Mesenchymal stem cell (in vitro differentiated cells and primary cell): Measurements from ENCODE around the gene RHBDF1.

Experiments
- DNase-seq: peaks from one replicate; pipeline ENCODE4 v3.0.0-alpha.2; 2013
- H2AFZ ChIP-seq: one replicate; pipeline ENCODE4 v1.6.1; 2013; ENCODE audit warnings: low read depth, mild to moderate bottlenecking, control low read depth, inconsistent platforms, low read length, moderate library complexity
- H2AK5ac ChIP-seq: 2 replicates; pipeline ENCODE4 v1.6.1; 2013; ENCODE audit warnings: low read length, moderate library complexity, mild to moderate bottlenecking, inconsistent platforms; ENCODE audit not compliant: severe bottlenecking
- H2BK120ac ChIP-seq: one replicate; pipeline ENCODE4 v1.6.1; 2013; ENCODE audit warnings: low read depth, mild to moderate bottlenecking, inconsistent platforms, low read length, moderate library complexity
- H2BK12ac ChIP-seq, 2 experiments: one replicate each; pipeline ENCODE4 v1.6.1; 2013; ENCODE audit warnings: inconsistent platforms in 2 of 2, low read length in 2 of 2, mild to moderate bottlenecking in 2 of 2, moderate library complexity in 2 of 2, control low read depth in 1 of 2
- H2BK15ac ChIP-seq: one replicate; pipeline ENCODE4 v1.6.1; 2013; ENCODE audit warnings: mild to moderate bottlenecking, low read depth, inconsistent platforms; ENCODE audit not compliant: poor library complexity, severe bottlenecking
- H2BK5ac ChIP-seq: 2 replicates; pipeline ENCODE4 v1.6.1; 2013; ENCODE audit warnings: low read depth, mild to moderate bottlenecking, low read length, control low read depth, inconsistent platforms; ENCODE audit not compliant: poor library complexity, severe bottlenecking
- H3K14ac ChIP-seq, 2 experiments: one replicate each; pipeline ENCODE4 v1.6.1; 2013; ENCODE audit warnings: inconsistent platforms in 2 of 2, low read length in 2 of 2, control low read depth in 1 of 2, mild to moderate bottlenecking in 1 of 2, moderate library complexity in 1 of 2
- H3K18ac ChIP-seq, 2 experiments: one replicate each; pipeline ENCODE4 v1.6.1; 2013; ENCODE audit warnings: inconsistent platforms in 2 of 2, low read length in 2 of 2, control low read depth in 1 of 2, low read depth in 1 of 2, mild to moderate bottlenecking in 1 of 2
- H3K23ac ChIP-seq, 2 experiments: one replicate each; pipeline ENCODE4 v1.6.1; 2013; ENCODE audit warnings: inconsistent platforms in 2 of 2, low read length in 2 of 2, mild to moderate bottlenecking in 2 of 2, moderate library complexity in 2 of 2, control low read depth in 1 of 2
- H3K27ac ChIP-seq: 2 replicates; pipeline ENCODE4 v1.5.1; 2013; ENCODE audit warnings: mild to moderate bottlenecking, moderate library complexity, low read length, control low read depth, inconsistent platforms; ENCODE audit not compliant: poor library complexity, severe bottlenecking
- H3K27me3 ChIP-seq, 2 experiments: 2 replicates each; pipeline versions ENCODE4 v1.6.1 to v1.7.0; 2013; ENCODE audit warnings: low read length in 2 of 2, mild to moderate bottlenecking in 2 of 2, moderate library complexity in 2 of 2, control low read depth in 1 of 2, inconsistent platforms in 1 of 2; ENCODE audit not compliant: control insufficient read depth in 1 of 2, insufficient read depth in 1 of 2
- H3K36me3 ChIP-seq, 2 experiments: 2 replicates each; pipeline versions ENCODE4 v1.6.1 to v1.7.0; 2013; ENCODE audit warnings: low read length in 2 of 2, control low read depth in 1 of 2, inconsistent platforms in 1 of 2, low read depth in 1 of 2, mild to moderate bottlenecking in 1 of 2; ENCODE audit not compliant: insufficient read depth in 2 of 2, control insufficient read depth in 1 of 2
- H3K4ac ChIP-seq, 2 experiments: one replicate each; pipeline ENCODE4 v1.6.1; 2013; ENCODE audit warnings: inconsistent platforms in 2 of 2, low read length in 2 of 2, mild to moderate bottlenecking in 2 of 2, moderate library complexity in 2 of 2, control low read depth in 1 of 2, low read depth in 1 of 2
- H3K4me1 ChIP-seq: 2 replicates; pipeline ENCODE4 v1.6.1; 2013; ENCODE audit warnings: low read depth, low read length, control low read depth; ENCODE audit not compliant: control insufficient read depth, insufficient read depth
- H3K4me2 ChIP-seq: 2 replicates; pipeline ENCODE4 v1.6.1; 2013; ENCODE audit warnings: low read length, mild to moderate bottlenecking, inconsistent platforms; ENCODE audit not compliant: poor library complexity, severe bottlenecking
- H3K4me3 ChIP-seq, 2 experiments: 2 replicates each; pipeline versions ENCODE4 v1.5.1 to v1.7.0; 2013; ENCODE audit warnings: low read length in 2 of 2, mild to moderate bottlenecking in 2 of 2, control low read depth in 1 of 2, low read depth in 1 of 2; ENCODE audit not compliant: insufficient read depth in 1 of 2
- H3K79me1 ChIP-seq: replicated peaks from 2 replicates; pipeline ENCODE4 v1.6.1; 2013; ENCODE audit warnings: mild to moderate bottlenecking, control low read depth, low read length, inconsistent platforms; ENCODE audit not compliant: poor library complexity, severe bottlenecking
- H3K9ac ChIP-seq: 2 replicates; pipeline ENCODE4 v1.7.0; 2013; ENCODE audit warnings: mild to moderate bottlenecking, low read length, moderate library complexity
- H3K9me3 ChIP-seq: 2 replicates; pipeline ENCODE4 v1.7.0; 2013; ENCODE audit warnings: mild to moderate bottlenecking, low read length; ENCODE audit not compliant: control insufficient read depth
- H4K8ac ChIP-seq: one replicate; pipeline ENCODE4 v1.6.1; 2013; ENCODE audit warnings: inconsistent platforms, mild to moderate bottlenecking, low read length, moderate library complexity
- H4K91ac ChIP-seq: one replicate; pipeline ENCODE4 v1.6.1; 2013; ENCODE audit warnings: mild to moderate bottlenecking, low read length, inconsistent platforms
- WGBS: methylation state at CpG from one replicate; pipeline ENCODE4 v1.1.7; 2013; ENCODE audit warnings: mixed read lengths; 5-methylcytosine and 5-hydroxymethylcytosine counted together

The RHBDF1 gene

GRCh38 chr16:97822-98221, 25.4 kb upstream of the RHBDF1 start:
- Histone ChIP-seq H4K8ac (no peak overlapping the region), H3K4ac (no peak overlapping the region), H3K14ac (no peak overlapping the region), H3K27me3 (no peaks in the 10 kb centered on the region), H3K27ac (no peak overlapping the region), H2BK120ac (no peak overlapping the region), H4K91ac (no peak overlapping the region), H3K9me3 (no peaks in the 10 kb centered on the region), H3K4me2 (no peak overlapping the region), H2BK15ac (no peak overlapping the region), H2AFZ (no peak overlapping the region), H3K4me1 (peaks cover 40% of the 10 kb centered on the region), H2AK5ac (no peak overlapping the region), H2BK5ac (no peak overlapping the region), H2BK12ac (no peak overlapping the region), H3K18ac (no peak overlapping the region), H3K79me1 (peaks cover 13% of the 10 kb centered on the region), H3K9ac (no peak overlapping the region), H3K36me3 (peaks cover 53 to 61% of the 10 kb centered on the region in 2 experiments), H3K23ac (no peak overlapping the region), H3K4me3 (no peak overlapping the region)
- 81% methylated on average over 8 of the region's 8 CpGs for WGBS
- DNase-seq = no peak

GRCh38 chr16:96935-97381, 24.5 kb upstream of the RHBDF1 start:
- no peak overlapping the region for H3K27ac ChIP-seq
- peak; percentile 91 for DNase-seq
- no peak overlapping the region for H3K4ac ChIP-seq
- H2BK5ac ChIP-seq = no peak overlapping the region
- H4K91ac ChIP-seq = no peak overlapping the region
- H2AK5ac ChIP-seq = no peak overlapping the region
- H3K4me3 ChIP-seq = no peak overlapping the region
- no peak overlapping the region for H2BK120ac ChIP-seq
- no peak overlapping the region for H4K8ac ChIP-seq
- H3K4me1 ChIP-seq = peaks cover 44% of the 10 kb centered on the region
- no peaks in the 10 kb centered on the region for H3K9me3 ChIP-seq
- H2BK15ac ChIP-seq = no peak overlapping the region
- no peak overlapping the region for H2BK12ac ChIP-seq
- no peak overlapping the region for H3K18ac ChIP-seq
- H3K14ac ChIP-seq = no peak overlapping the region
- H3K36me3 ChIP-seq = peaks cover 62 to 64% of the 10 kb centered on the region in 2 experiments
- H3K79me1 ChIP-seq = peaks cover 13% of the 10 kb centered on the region
- 11% methylated on average over 11 of the region's 11 CpGs for WGBS
- no peak overlapping the region for H3K23ac ChIP-seq
- H2AFZ ChIP-seq = no peak overlapping the region
- no peak overlapping the region for H3K4me2 ChIP-seq
- no peaks in the 10 kb centered on the region for H3K27me3 ChIP-seq
- no peak overlapping the region for H3K9ac ChIP-seq

GRCh38 chr16:94918-95265, 22.5 kb upstream of the RHBDF1 start:
- H3K18ac ChIP-seq = no peak overlapping the region
- no peak overlapping the region for H2BK5ac ChIP-seq
- no peak overlapping the region for H3K4ac ChIP-seq
- peaks cover 64 to 72% of the 10 kb centered on the region in 2 experiments for H3K36me3 ChIP-seq
- no peak overlapping the region for H3K4me3 ChIP-seq
- no peaks in the 10 kb centered on the region for H3K9me3 ChIP-seq
- no peak overlapping the region for H3K14ac ChIP-seq
- H4K8ac ChIP-seq = no peak overlapping the region
- no peak for DNase-seq
- H3K4me2 ChIP-seq = no peak overlapping the region
- no peak overlapping the region for H4K91ac ChIP-seq
- H2AFZ ChIP-seq = no peak overlapping the region
- peak overlapping the region in 1 of 2 experiments; percentile 16 for H2BK12ac ChIP-seq
- peaks cover 50% of the 10 kb centered on the region for H3K4me1 ChIP-seq
- H3K79me1 ChIP-seq = peaks cover 18% of the 10 kb centered on the region
- H2BK15ac ChIP-seq = no peak overlapping the region
- H2BK120ac ChIP-seq = no peak overlapping the region
- 87% methylated on average over 5 of the region's 5 CpGs for WGBS
- H3K23ac ChIP-seq = no peak overlapping the region
- no peaks in the 10 kb centered on the region for H3K27me3 ChIP-seq
- H3K27ac ChIP-seq = no peak overlapping the region
- H2AK5ac ChIP-seq = no peak overlapping the region
- peak overlapping the region; percentile 43 for H3K9ac ChIP-seq

- Histone ChIP-seq H2BK120ac (no peak overlapping the region), H2AFZ (peak overlapping the region; percentile 3), H3K27me3 (no peaks in the 10 kb centered on the region), H2BK12ac (no peak overlapping the region), H2AK5ac (no peak overlapping the region), H3K9ac (no peak overlapping the region), H3K4me1 (peaks cover 42% of the 10 kb centered on the region), H3K4ac (peak overlapping the region in 1 of 2 experiments; percentile 24), H3K36me3 (peaks cover 75% of the 10 kb centered on the region in 2 experiments), H3K9me3 (no peaks in the 10 kb centered on the region), H2BK5ac (no peak overlapping the region), H3K27ac (no peak overlapping the region), H3K23ac (no peak overlapping the region), H3K4me3 (no peak overlapping the region), H4K91ac (peak overlapping the region; percentile 28), H2BK15ac (no peak overlapping the region), H3K79me1 (peaks cover 36% of the 10 kb centered on the region), H4K8ac (peak overlapping the region; percentile 66), H3K18ac (no peak overlapping the region), H3K14ac (no peak overlapping the region), H3K4me2 (no peak overlapping the region)
- 95% methylated on average over 15 of the region's 15 CpGs for WGBS
- DNase-seq = no peak
Measured at GRCh38 chr16:92431-93339, 20.3 kb upstream of the RHBDF1 start.
